ENCODE results near the gene CPNE4.

DNA sequence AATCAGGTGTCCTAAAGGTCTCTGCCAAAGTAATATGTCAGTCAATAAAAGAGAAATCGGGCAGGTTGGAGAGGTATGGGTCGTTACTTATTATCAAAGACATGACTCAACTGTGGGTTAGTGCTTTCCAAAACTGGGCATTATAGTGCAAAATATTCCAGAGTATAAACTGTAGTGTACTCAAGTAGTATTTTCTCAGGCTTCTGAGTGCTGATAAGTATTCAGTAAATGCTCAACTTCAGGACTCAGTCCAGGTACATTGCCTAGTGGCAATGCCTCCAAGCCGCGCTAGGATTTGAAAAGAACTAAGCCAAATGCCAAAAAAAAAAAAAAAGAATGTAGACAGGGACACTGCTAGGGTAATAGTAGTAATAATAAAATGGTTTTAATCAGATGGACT, 233.2 kb downstream of the CPNE4 start:
- TF ChIP-seq, protein P1, sequence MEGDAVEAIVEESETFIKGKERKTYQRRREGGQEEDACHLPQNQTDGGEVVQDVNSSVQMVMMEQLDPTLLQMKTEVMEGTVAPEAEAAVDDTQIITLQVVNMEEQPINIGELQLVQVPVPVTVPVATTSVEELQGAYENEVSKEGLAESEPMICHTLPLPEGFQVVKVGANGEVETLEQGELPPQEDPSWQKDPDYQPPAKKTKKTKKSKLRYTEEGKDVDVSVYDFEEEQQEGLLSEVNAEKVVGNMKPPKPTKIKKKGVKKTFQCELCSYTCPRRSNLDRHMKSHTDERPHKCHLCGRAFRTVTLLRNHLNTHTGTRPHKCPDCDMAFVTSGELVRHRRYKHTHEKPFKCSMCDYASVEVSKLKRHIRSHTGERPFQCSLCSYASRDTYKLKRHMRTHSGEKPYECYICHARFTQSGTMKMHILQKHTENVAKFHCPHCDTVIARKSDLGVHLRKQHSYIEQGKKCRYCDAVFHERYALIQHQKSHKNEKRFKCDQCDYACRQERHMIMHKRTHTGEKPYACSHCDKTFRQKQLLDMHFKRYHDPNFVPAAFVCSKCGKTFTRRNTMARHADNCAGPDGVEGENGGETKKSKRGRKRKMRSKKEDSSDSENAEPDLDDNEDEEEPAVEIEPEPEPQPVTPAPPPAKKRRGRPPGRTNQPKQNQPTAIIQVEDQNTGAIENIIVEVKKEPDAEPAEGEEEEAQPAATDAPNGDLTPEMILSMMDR (conservative IDR thresholded peaks at IDR 0.05; ENCODE audit: low read depth, low read length) = no peak
- no peak for TF ChIP-seq EZH2 (IDR thresholded peaks at IDR 0.05; ENCODE audit: borderline replicate concordance, low read depth, low read length, poor library complexity, severe bottlenecking)

Data from A673 (cell line).